Activated CD4-positive, alpha-beta T cell treated with anti-CD3 and anti-CD28 coated beads, Interleukin-2, amount 50 U/mL, for 48 hours (primary cell): ENCODE data around the gene NET1.

ENCODE experiments used
- DNase-seq, 2 experiments: peaks; one replicate each; pipeline ENCODE4 v3.0.0-alpha.2; 2020

The NET1 gene

GRCh38 chr10:5504146-5505072 is 92.1 kb downstream of the NET1 start:
- DNase-seq = no peak

GRCh38 chr10:5506246-5506645 is 93.9 kb downstream of the NET1 start:
- DNase-seq = no peak

DNA sequence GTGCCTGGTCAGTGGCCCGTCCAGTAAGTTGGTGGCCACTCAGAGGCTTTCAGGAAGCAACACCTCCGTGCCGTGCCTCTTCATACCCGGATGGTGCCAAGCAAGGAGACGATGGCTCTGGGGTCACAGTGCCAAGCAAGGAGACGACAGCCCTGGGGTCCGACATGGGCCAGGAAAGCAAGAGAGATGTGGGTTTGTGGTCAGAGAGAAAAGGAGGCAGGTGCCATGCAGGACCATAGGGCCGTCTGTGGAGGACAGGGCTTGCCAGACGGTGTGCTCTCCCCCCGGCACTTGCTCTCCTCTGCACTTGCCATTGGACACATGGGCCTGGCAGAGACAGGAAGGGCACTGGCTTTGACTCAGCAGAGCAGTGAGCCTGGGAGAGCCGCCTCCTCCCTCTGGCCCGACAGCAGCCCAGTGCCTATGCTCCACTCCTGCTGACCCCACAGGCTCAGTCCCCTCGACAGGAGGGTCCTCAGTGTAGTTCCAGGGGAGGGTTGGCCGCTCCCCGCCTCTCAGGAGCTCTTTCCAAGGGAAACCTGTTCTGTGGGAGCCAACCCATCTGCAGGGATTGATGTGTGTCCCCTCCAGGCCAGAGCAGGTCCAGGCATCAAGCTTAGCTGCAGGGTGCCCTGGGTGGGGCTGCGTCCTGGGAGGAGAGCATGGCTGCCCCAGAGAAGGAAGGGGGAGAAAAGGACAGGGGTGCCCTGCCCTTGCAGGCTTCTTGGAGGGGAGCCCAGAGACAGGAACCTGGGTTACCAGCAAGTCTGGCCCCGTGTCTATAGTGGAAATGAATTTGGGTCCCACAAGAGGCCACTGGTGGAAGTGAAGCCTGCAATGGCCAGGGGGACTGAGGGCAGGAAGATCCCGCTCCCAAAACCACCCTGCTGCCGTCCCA is 94.6 kb downstream of the NET1 start:
- no peak for DNase-seq

DNA sequence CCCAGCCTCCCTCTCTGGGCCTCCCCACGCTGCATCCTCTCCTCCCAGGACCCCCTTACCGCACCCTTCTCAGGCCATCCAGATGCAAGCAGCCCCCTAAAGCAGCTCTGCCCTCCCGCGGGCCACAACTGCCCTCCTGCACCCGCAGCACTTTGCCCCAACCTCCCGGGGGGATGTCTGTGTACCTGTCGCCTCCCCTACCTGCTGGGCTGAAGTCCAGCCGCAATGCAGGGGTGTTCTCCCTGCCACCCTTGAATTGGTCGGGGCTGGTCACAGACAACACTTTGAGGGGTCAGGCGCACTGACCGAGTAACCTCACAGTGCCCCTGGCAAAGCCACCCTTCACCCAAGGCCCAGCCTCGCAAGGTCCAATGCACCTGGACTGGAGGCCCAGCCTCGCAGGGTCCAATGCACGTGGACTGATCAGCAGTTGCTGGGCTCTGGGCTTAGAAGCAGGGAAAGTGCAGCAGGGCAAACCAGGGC is 95.3 kb downstream of the NET1 start:
- no peak for DNase-seq

GRCh38 chr10:5508161-5508604 is 95.8 kb downstream of the NET1 start:
- no peak for DNase-seq
